Caco-2 (cell line): ENCODE data around the gene PUDP. TPM values are rescaled to one million over a fixed set of nuclear protein-coding genes. Genes with fewer than 3 reads are reported as not detected.

Experiments
- BruUV-seq: library from RNA; stranded (reverse); fragments of 400-500 nt; replicated peaks from 2 replicates; lab custom pipeline; 2021; lab: Mats Ljungman, UMichigan
- CTCF ChIA-PET: fragments of 300-600 bp; sonication (Branson Sonifier 250); formaldehyde crosslinking; loops from one replicate; lab custom pipeline; 2022; ENCODE audit warnings: antibody characterized with exemption; lab: Charles Lee
- POLR2A ChIA-PET: fragments of 300-600 bp; sonication (Branson Sonifier 250); formaldehyde crosslinking; loops from one replicate; lab custom pipeline; 2022; ENCODE audit warnings: antibody characterized with exemption; lab: Charles Lee
- DNase-seq, 2 experiments: peaks; one replicate each; pipeline versions ENCODE4 v3.0.0 to v3.0.0-alpha.2; 2020 to 2022
- H3K27me3 ChIP-seq: replicated peaks from 2 replicates; pipeline ENCODE4 v1.6.0; 2011; ENCODE audit warnings: low read length; ENCODE audit not compliant: control insufficient read depth, insufficient read depth
- H3K36me3 ChIP-seq: 2 replicates; pipeline ENCODE4 v1.5.1; 2011; ENCODE audit warnings: low read length; ENCODE audit not compliant: control insufficient read depth, insufficient read depth
- H3K4me1 ChIP-seq: fragments of 250-450 bp; sonication (Bioruptor Pico); 2 replicates; pipeline ENCODE4 v1.5.1; 2020; ENCODE audit warnings: mild to moderate bottlenecking
- H3K4me3 ChIP-seq: 2 replicates; pipeline ENCODE4 v1.5.1; 2011; ENCODE audit warnings: low read depth, mild to moderate bottlenecking, control low read depth, low read length
- H3K9me3 ChIP-seq: fragments of 250-450 bp; sonication (Bioruptor Pico); 2 replicates; pipeline ENCODE4 v1.5.1; 2020; ENCODE audit warnings: mild to moderate bottlenecking, moderate library complexity
- H3K27ac Mint-ChIP-seq: one replicate; pipeline ENCODE4 v1.8.0; 2022; ENCODE audit warnings: mixed read lengths; ENCODE audit not compliant: unreplicated experiment
- H3K27me3 Mint-ChIP-seq: one replicate; pipeline ENCODE4 v1.8.0; 2022; ENCODE audit warnings: mixed read lengths; ENCODE audit not compliant: insufficient read depth, unreplicated experiment
- H3K36me3 Mint-ChIP-seq: one replicate; pipeline ENCODE4 v1.8.0; 2022; ENCODE audit warnings: mild to moderate bottlenecking, mixed read lengths; ENCODE audit not compliant: insufficient read depth, unreplicated experiment
- H3K4me1 Mint-ChIP-seq: one replicate; pipeline ENCODE4 v1.8.0; 2022; ENCODE audit warnings: low read depth, mixed read lengths; ENCODE audit not compliant: unreplicated experiment
- H3K4me3 Mint-ChIP-seq: one replicate; pipeline ENCODE4 v1.8.0; 2022; ENCODE audit warnings: mild to moderate bottlenecking, moderate library complexity, mixed read lengths; ENCODE audit not compliant: unreplicated experiment
- H3K9me3 Mint-ChIP-seq: one replicate; pipeline ENCODE4 v1.8.0; 2022; ENCODE audit warnings: mixed read lengths; ENCODE audit not compliant: unreplicated experiment
- CTCF ChIP-seq, 2 experiments: fragments of 200-600 bp in 1 of 2; IDR thresholded peaks; 1 replicate in 1 of 2; 2 replicates in 1 of 2; pipeline versions ENCODE4 v1.5.1 to v1.8.0; 2011 to 2022; ENCODE audit warnings: antibody characterized with exemption in 1 of 2, control low read depth in 1 of 2, inconsistent platforms in 1 of 2, low read depth in 1 of 2, low read length in 1 of 2, mild to moderate bottlenecking in 1 of 2, moderate library complexity in 1 of 2; ENCODE audit not compliant: insufficient read depth in 1 of 2, severe bottlenecking in 1 of 2, unreplicated experiment in 1 of 2
- intact Hi-C: fragments of 100-400 bp; cut with micrococcal nuclease; formaldehyde crosslinking; loops from one replicate; pipeline ENCODE4 v1.10.0; 2022; ENCODE audit not compliant: unreplicated experiment
- total RNA-seq: library from RNA; stranded (reverse); gene quantifications from 2 replicates; pipeline ENCODE4 v1.2.3, GENCODE V29; 2022

Gene PUDP
- total RNA-seq, 1 experiment from 2014 or later, result 57.5 TPM

GRCh38 chrX:7083468-7084396, 64.2 kb downstream of the PUDP start:
- Mint-ChIP-seq H3K27ac (no peak overlapping the region), H3K36me3 (peaks cover 14% of the 10 kb centered on the region), H3K9me3 (no peaks in the 10 kb centered on the region), H3K4me3 (no peak overlapping the region), H3K4me1 (peaks cover 5% of the 10 kb centered on the region), H3K27me3 (no peaks in the 10 kb centered on the region)
- H3K4me1 ChIP-seq, result 0 out of 2 replicates have a peak, but pooled peaks cover 5% of the 10 kb centered on the region
- no peaks in the 10 kb centered on the region for H3K9me3 ChIP-seq
- H3K36me3 ChIP-seq, result no peaks in the 10 kb centered on the region
- ChIA-PET CTCF (no interaction called here), POLR2A (no interaction called here)
- intact Hi-C loops, result no loop called here
- TF ChIP-seq CTCF (IDR thresholded peaks at IDR 0.05; ENCODE audit: insufficient read depth in 1 of 2, low read depth in 1 of 2, low read length in 1 of 2, severe bottlenecking in 1 of 2, unreplicated experiment in 1 of 2), result no peak
- BruUV-seq, result no TSS peak
- no peaks in the 10 kb centered on the region for H3K27me3 ChIP-seq
- no peak for DNase-seq
- H3K4me3 ChIP-seq, result no peak overlapping the region

- ChIA-PET CTCF (no interaction called here), POLR2A (no interaction called here)
- Mint-ChIP-seq H3K27ac (no peak overlapping the region), H3K4me1 (no peaks in the 10 kb centered on the region), H3K27me3 (no peaks in the 10 kb centered on the region), H3K36me3 (peaks cover 14% of the 10 kb centered on the region), H3K4me3 (no peak overlapping the region), H3K9me3 (no peaks in the 10 kb centered on the region)
- BruUV-seq, result no TSS peak
- Histone ChIP-seq H3K4me3 (no peak overlapping the region), H3K36me3 (no peaks in the 10 kb centered on the region), H3K9me3 (no peaks in the 10 kb centered on the region), H3K27me3 (no peaks in the 10 kb centered on the region), H3K4me1 (no peaks in the 10 kb centered on the region)
- intact Hi-C loops, result no loop called here
- DNase-seq, result no peak
- TF ChIP-seq CTCF (IDR thresholded peaks at IDR 0.05; ENCODE audit: insufficient read depth in 1 of 2, low read depth in 1 of 2, low read length in 1 of 2, severe bottlenecking in 1 of 2, unreplicated experiment in 1 of 2), result no peak
These were observed 64.9 kb downstream of the PUDP start for GRCh38 chrX:7083021-7083420.

GRCh38 chrX:7082556-7082955, 65.4 kb downstream of the PUDP start:
- no peaks in the 10 kb centered on the region for H3K9me3 ChIP-seq
- peaks cover 14% of the 10 kb centered on the region for H3K36me3 Mint-ChIP-seq
- intact Hi-C loops, result no loop called here
- DNase-seq, result no peak
- TF ChIP-seq CTCF (IDR thresholded peaks at IDR 0.05; ENCODE audit: insufficient read depth in 1 of 2, low read depth in 1 of 2, low read length in 1 of 2, severe bottlenecking in 1 of 2, unreplicated experiment in 1 of 2), result no peak
- BruUV-seq, result no TSS peak
- H3K9me3 Mint-ChIP-seq, result no peaks in the 10 kb centered on the region
- H3K27me3 ChIP-seq, result no peaks in the 10 kb centered on the region
- no peak overlapping the region for H3K4me3 Mint-ChIP-seq
- POLR2A ChIA-PET, result no interaction called here
- H3K4me1 ChIP-seq, result no peaks in the 10 kb centered on the region
- no peaks in the 10 kb centered on the region for H3K27me3 Mint-ChIP-seq
- no peaks in the 10 kb centered on the region for H3K36me3 ChIP-seq
- no peak overlapping the region for H3K27ac Mint-ChIP-seq
- CTCF ChIA-PET, result no interaction called here
- no peaks in the 10 kb centered on the region for H3K4me1 Mint-ChIP-seq
- H3K4me3 ChIP-seq, result no peak overlapping the region
